HG03097 (cell line): ENCODE results near the gene MED27.

Experiments
- ATAC-seq: cut with Tn5 transposase; IDR thresholded peaks from one replicate; pipeline ENCODE4 v1.9.1; 2021; ENCODE audit not compliant: unreplicated experiment, low FRiP score

The MED27 gene

DNA sequence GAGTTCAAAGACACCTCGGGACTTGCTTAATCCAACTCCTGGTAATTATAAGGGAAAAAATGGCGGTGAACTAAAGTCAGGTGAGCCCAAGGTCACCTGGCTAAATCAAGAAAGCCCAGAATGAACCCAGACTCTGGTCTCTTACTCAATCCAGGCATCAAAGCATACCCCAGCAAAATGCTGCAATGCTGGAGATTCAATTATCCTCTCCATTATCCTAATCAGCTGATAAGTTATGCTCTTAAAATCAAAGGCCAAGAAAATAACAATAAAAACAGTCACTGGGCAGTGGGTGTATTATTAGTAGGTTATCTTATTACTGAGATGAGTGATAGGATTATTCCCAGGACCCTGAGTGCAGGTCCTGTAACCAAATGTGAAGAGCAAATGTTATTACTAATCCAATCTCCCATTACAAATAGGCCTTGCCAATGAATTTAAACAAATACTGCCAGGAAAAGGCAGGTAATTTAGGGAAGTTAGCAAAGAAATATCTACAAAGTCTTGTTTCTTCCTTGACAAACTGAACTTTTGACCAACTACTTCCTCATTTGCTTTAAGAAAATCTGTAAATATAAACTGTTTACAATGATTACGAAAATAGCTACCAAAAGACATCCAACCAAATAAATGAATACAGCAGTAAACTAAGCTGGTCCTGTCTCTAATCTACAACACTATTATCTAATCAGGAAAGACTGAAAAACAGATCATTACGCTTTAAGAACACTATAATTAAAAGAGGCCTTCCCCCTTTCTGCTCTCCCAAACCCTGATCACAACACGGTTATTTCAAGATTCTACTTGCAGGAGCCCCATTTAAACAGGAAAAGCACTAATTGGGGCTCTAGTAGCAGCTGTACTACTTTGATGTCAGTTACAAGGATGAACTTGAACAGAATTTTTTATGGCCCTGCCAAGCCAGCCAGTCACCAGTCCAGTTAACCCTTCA, 103.2 kb downstream of the MED27 start:
- ATAC-seq: no peak

DNA sequence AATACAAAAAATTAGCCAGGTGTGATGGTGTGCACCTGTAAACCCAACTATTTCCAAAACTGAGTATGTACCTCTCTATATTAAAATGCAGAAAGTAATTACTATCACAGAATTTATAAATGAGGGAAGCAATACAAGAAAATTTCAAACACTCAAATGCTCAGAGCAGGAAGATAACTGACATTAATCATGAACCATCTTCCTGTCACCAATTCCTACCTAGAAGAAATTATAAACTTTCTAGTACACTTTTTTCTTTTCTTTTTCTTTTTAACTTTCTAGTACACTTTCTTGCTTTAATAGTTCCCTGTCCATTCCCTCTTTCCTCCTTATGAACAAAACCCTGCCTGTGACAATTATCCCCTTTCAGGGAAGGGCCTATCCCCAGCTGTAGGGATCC, 106.8 kb downstream of the MED27 start:
- ATAC-seq: no peak

- ATAC-seq: no peak
Observed at GRCh38 chr9:131971482-131972074, 108.1 kb downstream of the MED27 start.

DNA sequence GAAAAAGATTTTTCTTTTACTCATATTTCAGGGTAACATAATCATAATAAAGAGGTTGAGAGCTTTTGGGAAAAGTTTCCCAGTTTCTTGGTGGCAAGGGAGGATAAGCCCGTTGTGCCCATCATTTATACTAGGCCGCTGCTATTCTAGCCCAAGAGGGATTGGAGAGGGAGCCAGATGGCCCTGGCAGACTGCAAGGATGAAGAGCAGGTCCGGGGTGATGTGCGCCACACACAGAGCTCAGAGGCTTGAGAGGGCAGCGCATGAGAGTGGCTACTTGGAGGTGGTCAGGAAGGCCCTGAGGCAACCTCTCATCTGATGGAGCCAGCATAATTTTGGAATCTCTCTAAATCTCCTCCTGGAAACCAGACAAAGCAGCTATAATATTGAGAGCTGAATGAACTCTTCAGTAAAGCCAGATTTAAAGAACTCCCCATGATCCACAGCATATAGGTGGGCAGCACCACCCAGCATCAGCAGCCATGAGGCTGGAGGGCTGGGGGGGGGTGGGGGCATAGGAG, 110.1 kb downstream of the MED27 start:
- no peak for ATAC-seq

DNA sequence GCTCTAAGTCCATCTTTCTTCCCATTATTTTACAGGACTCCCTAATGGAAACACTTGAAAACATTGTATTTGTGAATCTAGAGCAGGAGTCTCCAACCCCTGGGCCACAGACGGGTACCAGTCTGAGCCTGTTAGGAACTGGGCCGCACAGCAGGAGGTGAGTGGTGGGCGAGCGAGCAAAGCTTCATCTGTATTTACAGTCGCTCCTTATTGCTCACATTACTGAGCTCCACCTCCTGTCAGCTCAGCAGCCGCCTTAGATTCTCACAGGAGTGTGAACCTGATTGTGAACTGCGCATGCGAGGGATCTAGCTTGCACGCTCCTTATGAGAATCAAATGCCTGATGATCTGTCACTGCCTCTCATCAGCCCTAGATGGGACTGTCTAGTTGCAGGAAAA, 111.0 kb downstream of the MED27 start:
- no peak for ATAC-seq

GRCh38 chr9:131965841-131966240, 113.8 kb downstream of the MED27 start:
- ATAC-seq: no peak

DNA sequence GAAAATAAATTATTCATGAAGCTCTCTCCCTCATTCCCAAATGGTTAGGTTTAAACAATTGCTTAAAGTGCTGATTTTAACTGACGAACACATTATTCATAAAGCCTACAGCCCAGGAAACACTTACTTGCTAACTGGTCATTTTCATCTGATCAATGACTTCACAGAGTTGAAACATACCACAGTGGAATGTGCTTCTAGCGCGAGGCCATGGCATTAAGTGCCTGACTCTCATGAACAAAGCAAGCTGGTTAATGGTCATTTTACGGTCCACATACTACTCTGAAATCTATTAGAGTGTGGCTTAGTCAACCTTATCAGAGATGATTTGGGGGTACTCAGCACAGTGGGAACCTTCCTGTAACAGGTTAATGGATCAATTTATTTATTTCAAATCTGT, 114.6 kb downstream of the MED27 start:
- ATAC-seq: no peak

DNA sequence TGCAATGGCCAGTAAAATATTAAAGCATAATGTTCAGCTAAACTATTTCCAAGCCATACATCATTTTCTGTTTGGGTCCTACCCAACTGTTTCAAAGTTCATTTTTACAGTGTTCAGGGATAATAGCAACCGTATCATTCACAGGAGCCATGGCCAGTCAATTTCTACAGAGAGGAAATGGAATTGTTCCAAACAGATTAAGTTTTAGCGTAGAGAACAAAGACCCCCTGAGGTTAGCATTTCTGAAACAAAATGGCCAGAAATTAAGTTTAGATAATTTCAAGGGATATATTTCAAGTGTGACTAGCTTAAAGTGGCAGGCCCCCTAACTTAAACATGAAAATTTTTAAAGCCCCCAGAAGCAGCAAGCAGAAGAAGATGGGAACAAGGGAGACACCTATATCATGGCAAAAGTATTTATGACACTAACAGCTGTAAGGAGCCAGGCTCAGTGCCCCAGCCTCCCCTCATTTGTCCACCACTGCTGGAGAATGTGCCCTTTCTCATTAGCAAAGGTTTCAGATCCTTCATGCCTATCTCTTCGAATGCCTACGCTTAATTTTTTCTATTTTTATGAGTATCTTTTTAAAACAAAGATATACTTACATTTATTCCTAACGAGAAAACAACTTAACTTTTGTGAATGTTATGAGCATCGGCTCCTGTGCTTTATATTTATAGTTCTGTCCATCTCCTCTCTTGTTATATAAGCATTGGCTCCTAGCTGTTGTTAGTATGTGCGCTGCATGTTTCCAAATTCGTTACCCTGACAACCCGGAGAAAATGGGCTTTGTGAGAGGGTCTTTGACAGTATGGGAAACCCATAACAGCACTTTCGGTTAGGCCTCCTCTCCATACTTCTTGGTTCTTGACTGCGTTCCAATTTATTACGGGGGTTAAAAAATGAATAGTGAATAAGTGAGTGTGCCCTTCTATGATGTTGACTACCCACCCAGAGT, 116.3 kb downstream of the MED27 start:
- no peak for ATAC-seq

- no peak for ATAC-seq
Observed at GRCh38 chr9:131961496-131961880, 118.2 kb downstream of the MED27 start.

DNA sequence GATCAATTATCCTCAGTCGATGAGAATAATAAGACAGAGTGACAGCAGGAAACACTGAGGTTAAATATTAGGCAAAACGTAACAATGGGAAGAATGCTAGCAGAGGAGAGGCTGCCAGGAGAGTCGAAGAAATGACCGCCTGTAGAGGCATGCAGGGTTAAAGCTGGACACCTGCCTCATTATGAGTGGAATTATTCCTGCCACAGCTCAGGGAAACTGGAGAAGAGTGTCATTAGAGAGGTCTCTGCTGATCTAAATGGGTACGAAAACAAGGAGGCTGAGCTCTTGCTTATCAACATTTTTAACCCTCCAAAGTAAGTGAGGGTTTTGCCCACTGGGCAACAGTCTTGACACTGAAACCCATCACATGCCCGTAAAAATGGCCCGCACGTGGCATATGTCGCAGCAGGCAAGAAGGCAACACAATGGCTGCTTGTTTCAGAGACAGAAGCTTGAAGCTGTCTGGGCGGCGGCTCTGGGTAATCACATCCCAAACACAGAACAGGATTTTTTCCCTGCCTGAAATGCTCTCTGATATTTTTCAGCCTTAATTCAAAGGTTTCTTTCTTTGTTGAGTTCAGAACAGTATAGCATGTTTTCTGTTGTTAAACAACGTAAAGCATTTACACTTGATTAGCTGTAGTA, 118.7 kb downstream of the MED27 start:
- no peak for ATAC-seq

GRCh38 chr9:131960311-131960710, 119.4 kb downstream of the MED27 start:
- no peak for ATAC-seq

- no peak for ATAC-seq
Observed at GRCh38 chr9:131959887-131960286, 119.8 kb downstream of the MED27 start.

DNA sequence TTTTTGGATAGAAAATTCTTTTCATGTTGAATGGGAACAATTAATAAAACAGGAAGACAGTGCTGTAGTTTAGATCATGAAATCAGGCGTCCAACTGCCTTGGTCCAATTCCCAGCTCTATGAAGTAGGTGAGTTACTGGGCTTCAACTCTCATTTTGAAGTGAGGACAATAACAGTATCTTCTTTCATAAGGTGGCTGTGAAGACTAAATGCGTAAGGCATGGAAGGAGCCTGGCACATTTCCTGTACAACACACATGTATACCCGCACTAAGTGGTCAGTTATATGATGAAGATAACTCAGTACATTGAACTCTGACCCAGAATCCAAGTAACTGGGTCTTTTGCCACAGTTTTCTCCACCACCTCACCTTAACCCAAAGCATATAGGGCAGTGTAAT, 120.6 kb downstream of the MED27 start:
- no peak for ATAC-seq

- ATAC-seq: no peak
Observed at GRCh38 chr9:131954299-131954698, 125.4 kb downstream of the MED27 start.

- no peak for ATAC-seq
Observed at GRCh38 chr9:131951905-131952304, 127.8 kb downstream of the MED27 start.

DNA sequence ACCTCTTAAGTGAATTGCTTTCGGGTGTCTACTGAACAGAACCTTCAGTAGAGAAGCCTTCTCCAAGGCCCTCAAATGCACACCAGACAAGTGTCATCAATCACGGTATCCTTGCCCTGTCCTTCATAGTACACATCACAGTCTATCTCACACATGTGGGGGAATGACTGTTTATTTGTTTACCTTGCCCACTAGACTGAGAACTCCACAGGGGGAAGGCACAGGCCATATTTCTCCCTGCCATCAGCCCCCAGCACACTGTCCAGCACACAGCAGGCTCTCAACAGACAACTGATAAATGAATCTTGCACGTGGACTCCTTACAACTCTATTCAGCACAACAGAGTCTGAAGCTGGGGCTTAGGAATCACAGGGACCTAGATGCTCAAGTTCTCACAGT, 128.5 kb downstream of the MED27 start:
- no peak for ATAC-seq

DNA sequence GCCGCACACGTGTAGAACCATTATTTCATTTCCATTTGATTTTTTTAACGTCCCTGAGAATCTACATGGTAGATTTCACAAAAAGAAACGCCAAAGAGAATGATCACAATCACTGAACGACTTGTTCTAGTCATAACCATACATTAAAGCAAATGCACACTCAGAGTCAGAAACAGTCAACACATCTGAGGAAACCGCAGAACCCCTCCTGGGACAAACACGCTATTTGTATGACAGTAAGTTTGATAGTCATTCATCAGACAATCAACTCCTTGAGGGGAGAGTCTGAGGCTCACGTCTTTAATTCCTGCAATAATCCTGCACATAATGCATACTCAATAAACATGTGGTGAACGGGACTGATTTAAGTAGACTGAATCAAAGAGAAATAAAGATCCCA, 129.2 kb downstream of the MED27 start:
- ATAC-seq: no peak

GRCh38 chr9:131946180-131946579, 133.5 kb downstream of the MED27 start:
- no peak for ATAC-seq

GRCh38 chr9:131943351-131943841, 136.3 kb downstream of the MED27 start:
- no peak for ATAC-seq

- no peak for ATAC-seq
Observed at GRCh38 chr9:131942146-131942720, 137.4 kb downstream of the MED27 start.
